GM19238 (cell line): ENCODE results near the gene TGDS.
"Not testable (repeated sequence)": the region's sequence is repeated elsewhere in the genome, so short reads cannot be mapped to it uniquely, and the experiment has no call there.

Source experiments
- DNase-seq: peaks from one replicate; pipeline ENCODE4 v3.0.0; 2011; ENCODE audit warnings: low spot score; ENCODE audit not compliant: insufficient read length

The TGDS gene, protein sequence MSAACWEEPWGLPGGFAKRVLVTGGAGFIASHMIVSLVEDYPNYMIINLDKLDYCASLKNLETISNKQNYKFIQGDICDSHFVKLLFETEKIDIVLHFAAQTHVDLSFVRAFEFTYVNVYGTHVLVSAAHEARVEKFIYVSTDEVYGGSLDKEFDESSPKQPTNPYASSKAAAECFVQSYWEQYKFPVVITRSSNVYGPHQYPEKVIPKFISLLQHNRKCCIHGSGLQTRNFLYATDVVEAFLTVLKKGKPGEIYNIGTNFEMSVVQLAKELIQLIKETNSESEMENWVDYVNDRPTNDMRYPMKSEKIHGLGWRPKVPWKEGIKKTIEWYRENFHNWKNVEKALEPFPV

DNA sequence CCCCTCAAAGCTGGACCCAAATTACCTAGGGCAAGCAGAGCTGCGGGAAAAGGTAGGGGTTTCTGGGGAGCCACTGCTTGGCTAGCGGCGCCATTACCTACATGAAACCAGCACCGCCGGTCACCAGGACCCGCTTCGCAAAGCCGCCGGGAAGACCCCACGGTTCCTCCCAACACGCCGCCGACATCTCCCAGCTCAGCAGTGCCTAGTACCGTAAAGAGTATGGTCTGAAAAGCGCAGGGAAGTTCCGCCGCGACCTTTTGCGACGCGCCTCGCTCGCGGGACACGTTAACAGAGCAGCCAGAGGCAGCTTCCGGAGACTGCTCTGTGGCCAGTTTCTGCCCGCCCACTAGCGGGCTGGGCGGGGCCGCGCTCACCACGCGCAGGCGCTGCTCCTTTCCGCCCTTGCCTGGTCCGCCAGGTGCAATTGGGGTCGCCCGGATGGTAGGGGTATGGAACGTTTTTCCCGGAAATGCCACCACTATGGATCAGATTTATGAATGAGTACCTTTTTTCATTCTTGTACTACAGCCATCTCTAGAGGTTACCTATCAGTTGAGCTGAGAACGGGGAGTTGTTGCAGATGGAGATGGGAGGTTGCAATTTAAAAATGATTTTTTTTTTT lies at the start of gene TGDS:
TSS of gene TGDS (minus strand) at position 203 of the 625 bp plus-strand sequence. CDS start at position 187, 16 bp downstream.
- peak; percentile 78 for DNase-seq

GRCh38 chr13:94641409-94641941 lies 45.5 kb upstream of the TGDS start:
- DNase-seq: no peak

GRCh38 chr13:94640721-94641120 lies 44.8 kb upstream of the TGDS start:
- DNase-seq: no peak

DNA sequence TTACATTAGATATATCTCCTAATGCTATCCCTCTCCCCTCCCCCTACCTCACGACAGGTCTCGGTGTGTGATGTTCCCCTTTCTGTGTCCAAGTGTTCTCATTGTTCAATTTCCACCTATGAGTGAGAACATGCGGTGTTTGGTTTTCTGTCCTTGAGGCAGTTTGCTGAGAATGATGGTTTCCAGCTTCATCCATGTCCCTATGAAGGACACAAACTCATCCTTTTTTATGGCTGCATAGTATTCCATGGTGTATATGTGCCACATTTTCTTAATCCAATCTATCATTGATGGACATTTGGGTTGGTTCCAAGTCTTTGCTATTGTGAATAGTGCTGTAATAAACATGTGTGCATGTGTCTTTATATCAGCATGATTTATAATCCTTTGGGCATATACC lies 41.7 kb upstream of the TGDS start:
- DNase-seq: not testable (repeated sequence)

- no peak for DNase-seq
Measured at GRCh38 chr13:94636942-94637578, 41.1 kb upstream of the TGDS start.

DNA sequence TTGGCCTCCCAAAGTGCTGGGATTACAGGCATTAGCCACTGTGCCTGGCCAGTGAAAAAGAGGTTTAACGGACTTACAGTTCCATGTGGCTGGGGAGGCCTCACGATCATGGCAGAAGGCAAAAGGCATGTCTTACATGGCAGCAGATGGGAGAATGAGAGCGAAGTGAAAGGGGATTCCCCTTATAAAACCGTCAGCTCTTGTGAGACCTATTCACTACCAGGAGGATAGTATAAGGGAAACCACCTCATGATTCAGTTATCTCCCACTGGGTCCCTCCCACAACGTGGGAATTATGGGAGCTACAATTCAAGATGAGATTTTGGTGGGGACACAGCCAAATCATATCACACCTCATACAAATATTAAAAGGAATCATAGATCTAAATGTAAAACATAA lies 40.1 kb upstream of the TGDS start:
- DNase-seq: not testable (repeated sequence)

DNA sequence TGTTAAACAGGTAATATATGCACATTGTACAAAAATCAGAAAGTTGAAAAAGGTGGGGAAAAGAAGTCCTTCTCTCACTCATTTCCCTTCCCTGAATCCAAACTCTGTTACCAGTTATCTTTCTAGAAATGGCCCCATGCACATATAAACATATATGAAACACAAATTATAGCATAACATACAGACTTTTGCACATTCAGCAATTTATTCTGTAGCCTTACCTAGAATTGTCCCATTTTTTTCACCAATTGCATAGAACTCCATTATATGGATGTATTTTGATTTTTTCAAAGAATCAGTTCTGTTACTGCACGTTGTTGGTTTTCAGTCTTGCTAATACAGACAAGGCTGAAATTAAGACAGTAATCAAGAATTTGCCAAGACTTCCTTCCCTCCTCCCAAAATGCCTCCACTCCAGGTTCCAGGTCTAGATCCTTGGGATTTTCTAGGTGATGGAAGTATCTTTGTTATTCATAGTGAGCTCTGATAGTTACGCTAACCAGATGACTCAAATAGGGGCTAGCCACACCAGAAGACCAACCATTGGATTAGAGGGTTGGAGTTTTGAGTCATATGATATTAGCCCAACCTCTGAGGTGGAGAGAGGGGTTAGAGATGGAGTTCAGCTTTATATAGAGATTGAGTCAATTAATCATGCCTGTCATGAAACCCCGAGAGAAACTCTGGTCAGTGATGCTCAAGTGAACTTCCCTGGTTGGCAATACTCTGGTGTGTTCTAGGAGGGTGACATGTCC lies 36.5 kb upstream of the TGDS start:
- no peak for DNase-seq

DNA sequence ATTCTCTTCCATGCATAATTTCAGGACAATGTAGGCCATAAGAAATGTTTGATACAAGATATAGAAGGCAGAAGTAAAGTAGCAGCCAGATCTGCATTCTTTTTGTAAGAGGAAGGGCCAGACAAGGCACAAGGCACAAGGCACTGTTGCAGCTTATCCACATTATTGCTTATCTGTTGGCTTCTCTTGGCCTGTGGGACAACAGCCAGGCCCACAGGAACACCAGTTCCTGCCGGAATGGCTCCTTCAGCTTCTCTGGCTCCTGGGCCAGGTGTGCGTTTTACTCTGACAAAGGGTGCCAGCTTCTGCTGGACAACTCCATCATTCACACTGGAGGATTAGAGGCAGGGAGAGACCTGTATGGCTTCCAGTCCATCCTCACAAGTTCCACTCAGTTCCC lies 34.9 kb upstream of the TGDS start:
- no peak for DNase-seq

DNA sequence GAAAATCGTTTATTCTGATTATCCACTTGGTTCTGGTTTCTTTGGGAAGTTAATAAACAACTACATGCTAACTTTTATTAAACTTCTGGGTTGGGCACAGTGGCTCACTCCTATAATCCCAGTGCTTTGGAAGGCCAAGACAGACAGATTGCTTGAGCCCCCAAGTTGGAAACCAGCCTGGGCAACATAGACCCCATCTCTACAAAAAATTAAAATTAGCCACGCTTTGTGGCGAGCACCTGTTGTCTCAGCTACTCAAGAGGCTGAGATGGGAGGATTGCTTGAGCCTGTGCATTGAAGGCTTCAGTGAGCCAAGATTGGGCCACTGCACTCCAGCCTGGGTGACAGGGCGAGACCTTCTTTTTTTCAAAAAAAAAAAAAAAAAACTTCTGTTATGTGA lies 27.4 kb upstream of the TGDS start:
- DNase-seq: no peak

DNA sequence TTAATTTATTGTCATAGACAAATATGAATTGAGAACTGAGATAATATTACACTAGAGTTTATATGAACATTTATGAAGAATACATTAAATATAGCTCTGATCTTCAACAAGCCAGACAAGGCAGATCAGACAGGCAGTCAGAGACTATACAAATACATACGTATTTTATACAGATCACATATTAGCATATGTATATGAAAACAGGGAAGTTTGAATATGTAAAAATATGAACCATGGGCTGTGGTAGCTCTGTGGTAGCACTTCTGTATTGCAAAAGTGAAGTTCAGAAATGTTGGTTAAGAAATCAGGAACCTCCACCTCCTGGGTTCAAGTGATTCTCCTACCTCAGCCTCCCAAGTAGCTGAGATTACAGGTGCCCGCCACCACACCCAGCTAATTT lies 26.4 kb upstream of the TGDS start:
- DNase-seq: no peak

DNA sequence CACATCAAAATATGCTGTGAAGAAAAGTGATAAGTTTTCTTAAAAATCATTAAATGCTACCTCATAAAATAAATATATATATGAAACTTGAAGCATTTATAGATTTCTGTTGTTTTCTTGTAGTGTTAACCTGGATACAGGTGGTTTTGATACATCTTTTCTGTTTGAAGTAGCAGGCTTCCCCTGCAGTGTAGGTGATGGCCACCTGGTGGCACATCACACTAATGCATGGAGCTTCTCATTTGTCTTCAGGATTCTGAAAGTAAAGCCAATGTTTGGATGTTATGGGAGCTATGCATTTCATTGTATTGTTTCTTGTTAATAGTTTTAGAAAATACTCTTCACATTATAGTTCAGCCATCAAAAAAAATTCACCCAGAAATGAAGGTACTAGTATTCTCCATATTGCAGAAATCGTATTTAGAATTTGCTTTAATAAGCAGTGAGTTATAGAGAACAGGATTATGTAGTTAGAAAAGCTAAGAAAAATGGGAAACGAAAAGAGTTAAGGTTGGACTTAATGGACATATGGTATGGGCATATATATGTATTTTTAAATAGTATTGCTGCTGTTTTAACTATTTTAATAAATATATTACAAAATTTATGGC lies 24.4 kb upstream of the TGDS start:
- no peak for DNase-seq

GRCh38 chr13:94617389-94618000 lies 21.5 kb upstream of the TGDS start:
- no peak for DNase-seq

DNA sequence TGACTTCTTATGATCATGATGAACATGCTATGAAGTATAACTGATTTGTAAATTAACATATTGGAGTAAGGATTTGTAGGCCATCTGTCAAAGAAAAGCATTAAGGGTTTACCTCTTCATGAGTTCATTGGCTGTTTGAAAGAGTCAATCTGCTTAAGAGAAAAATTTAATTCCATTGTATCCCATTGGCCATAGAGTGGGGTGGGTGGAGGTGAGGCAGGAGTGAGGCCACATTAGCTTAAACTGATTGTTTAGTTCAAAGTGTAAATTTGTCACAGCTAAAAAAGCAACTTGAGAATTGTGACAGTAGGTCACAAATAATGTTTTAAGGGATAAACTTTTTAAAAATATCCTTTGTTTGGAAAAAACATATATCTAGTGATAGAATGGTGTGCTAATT lies 17.1 kb upstream of the TGDS start:
- DNase-seq: no peak

GRCh38 chr13:94612050-94612449 lies 16.1 kb upstream of the TGDS start:
- no peak for DNase-seq

- no peak for DNase-seq
Measured at GRCh38 chr13:94610475-94610874, 14.5 kb upstream of the TGDS start.

DNA sequence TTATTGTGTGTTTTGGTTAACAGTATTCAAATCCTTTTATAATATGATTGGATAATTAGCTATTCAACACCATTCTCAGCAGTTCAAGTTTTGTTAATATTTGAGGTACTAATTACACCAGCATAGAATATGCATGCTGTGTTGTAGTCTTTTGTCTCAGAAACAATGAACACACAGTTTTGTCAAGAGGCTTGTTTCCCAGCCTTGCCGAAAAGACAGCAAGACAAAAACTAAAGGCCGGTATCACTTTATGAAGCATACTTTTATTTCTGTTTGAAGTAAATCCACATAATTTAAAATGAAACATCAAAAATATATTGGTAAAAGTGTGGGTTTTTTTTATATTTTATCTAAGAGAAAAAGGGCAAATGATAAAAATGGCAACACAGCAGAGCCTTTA lies 13.2 kb upstream of the TGDS start:
- no peak for DNase-seq

- no peak for DNase-seq
Measured at GRCh38 chr13:94608586-94608985, 12.6 kb upstream of the TGDS start.

- no peak for DNase-seq
Measured at GRCh38 chr13:94607939-94608338, 12.0 kb upstream of the TGDS start.

GRCh38 chr13:94607056-94607455 lies 11.1 kb upstream of the TGDS start:
- DNase-seq: no peak

- DNase-seq: no peak
Measured at GRCh38 chr13:94602467-94602866, 6.5 kb upstream of the TGDS start.
